H9 (cell line): ENCODE results near the gene MYO1F. TPM values are rescaled to one million over a fixed set of nuclear protein-coding genes. Genes with fewer than 3 reads are reported as not detected.

Experiments
- DNase-seq: peaks from one replicate; pipeline ENCODE4 v3.0.0-alpha.2; 2017
- H2AFZ ChIP-seq: one replicate; pipeline ENCODE4 v1.6.1; 2013; ENCODE audit warnings: mild to moderate bottlenecking, low read length, control low read depth, moderate library complexity
- H2AK5ac ChIP-seq: 2 replicates; pipeline ENCODE4 v1.6.1; 2013; ENCODE audit warnings: low read length, control low read depth, mixed read lengths; ENCODE audit not compliant: insufficient read length
- H2BK120ac ChIP-seq: one replicate; pipeline ENCODE4 v1.6.1; 2013; ENCODE audit warnings: low read depth, mild to moderate bottlenecking, low read length, control low read depth, inconsistent platforms; ENCODE audit not compliant: poor library complexity, severe bottlenecking
- H2BK12ac ChIP-seq: 2 replicates; pipeline ENCODE4 v1.6.1; 2013; ENCODE audit warnings: low read length, control low read depth, mixed read lengths, low read depth; ENCODE audit not compliant: insufficient read length
- H2BK15ac ChIP-seq: 2 replicates; pipeline ENCODE4 v1.6.1; 2013; ENCODE audit warnings: low read depth, low read length, control low read depth
- H2BK20ac ChIP-seq: one replicate; pipeline ENCODE4 v1.6.1; 2013; ENCODE audit warnings: low read depth, mild to moderate bottlenecking, low read length, control low read depth, inconsistent platforms; ENCODE audit not compliant: poor library complexity, severe bottlenecking
- H2BK5ac ChIP-seq: 2 replicates; pipeline ENCODE4 v1.6.1; 2013; ENCODE audit warnings: low read length, control low read depth, mixed read lengths; ENCODE audit not compliant: insufficient read length
- H3K14ac ChIP-seq: 2 replicates; pipeline ENCODE4 v1.6.1; 2013; ENCODE audit warnings: low read length, control low read depth; ENCODE audit not compliant: insufficient read depth
- H3K18ac ChIP-seq: 2 replicates; pipeline ENCODE4 v1.6.1; 2013; ENCODE audit warnings: low read depth, mild to moderate bottlenecking, mixed read lengths, low read length, control low read depth; ENCODE audit not compliant: insufficient read length
- H3K23ac ChIP-seq: 2 replicates; pipeline ENCODE4 v1.6.1; 2013; ENCODE audit warnings: low read length, control low read depth, mixed read lengths, low read depth; ENCODE audit not compliant: insufficient read length
- H3K23me2 ChIP-seq: 2 replicates; pipeline ENCODE4 v1.6.1; 2013; ENCODE audit warnings: low read depth, mild to moderate bottlenecking, mixed read lengths, low read length, control low read depth; ENCODE audit not compliant: insufficient read length, poor library complexity, severe bottlenecking
- H3K27ac ChIP-seq: 2 replicates; pipeline ENCODE4 v1.5.1; 2013; ENCODE audit warnings: low read length, control low read depth, mixed read lengths, low read depth; ENCODE audit not compliant: insufficient read length
- H3K27me3 ChIP-seq: 2 replicates; pipeline ENCODE4 v1.6.1; 2013; ENCODE audit warnings: low read length, control low read depth, inconsistent platforms; ENCODE audit not compliant: insufficient read depth
- H3K4ac ChIP-seq: 2 replicates; pipeline ENCODE4 v1.6.1; 2013; ENCODE audit warnings: low read depth, mild to moderate bottlenecking, control low read depth, inconsistent platforms, low read length, moderate library complexity
- H3K4me1 ChIP-seq: 2 replicates; pipeline ENCODE4 v1.6.1; 2013; ENCODE audit warnings: low read length, control low read depth, inconsistent platforms; ENCODE audit not compliant: insufficient read depth
- H3K4me2 ChIP-seq: 2 replicates; pipeline ENCODE4 v1.6.1; 2013; ENCODE audit warnings: low read length, control low read depth, mixed read lengths; ENCODE audit not compliant: insufficient read length, insufficient read depth
- H3K56ac ChIP-seq: 2 replicates; pipeline ENCODE4 v1.6.1; 2013; ENCODE audit warnings: low read depth, mild to moderate bottlenecking, mixed read lengths, low read length, control low read depth; ENCODE audit not compliant: insufficient read length
- H3K79me1 ChIP-seq: 2 replicates; pipeline ENCODE4 v1.6.1; 2013; ENCODE audit warnings: low read depth, mild to moderate bottlenecking, moderate library complexity, low read length, control low read depth, inconsistent platforms; ENCODE audit not compliant: insufficient read depth, poor library complexity, severe bottlenecking
- H3K79me2 ChIP-seq: 2 replicates; pipeline ENCODE4 v1.6.1; 2013; ENCODE audit warnings: low read length, control low read depth, inconsistent platforms; ENCODE audit not compliant: insufficient read depth
- H3K9ac ChIP-seq: 2 replicates; pipeline ENCODE4 v1.6.1; 2013; ENCODE audit warnings: low read length, control low read depth, mixed read lengths; ENCODE audit not compliant: insufficient read length; ENCODE audit errors: extremely low read depth
- H3K9me3 ChIP-seq: one replicate; pipeline ENCODE4 v1.6.1; 2013; ENCODE audit warnings: low read depth, low read length, inconsistent platforms; ENCODE audit not compliant: control insufficient read depth
- H3T11ph ChIP-seq: one replicate; pipeline ENCODE4 v1.6.1; 2013; ENCODE audit warnings: mild to moderate bottlenecking, low read length, control low read depth, inconsistent platforms
- H4K20me1 ChIP-seq: one replicate; pipeline ENCODE4 v1.6.1; 2013; ENCODE audit not compliant: control insufficient read depth, insufficient read length, insufficient read depth
- H4K5ac ChIP-seq: 2 replicates; pipeline ENCODE4 v1.6.1; 2013; ENCODE audit warnings: low read depth, mild to moderate bottlenecking, mixed read lengths, low read length, control low read depth; ENCODE audit not compliant: insufficient read length
- H4K8ac ChIP-seq: replicated peaks from 2 replicates; pipeline ENCODE4 v1.6.1; 2013; ENCODE audit warnings: low read length, control low read depth, mixed read lengths, low read depth; ENCODE audit not compliant: insufficient read length
- H4K91ac ChIP-seq: 2 replicates; pipeline ENCODE4 v1.6.1; 2013; ENCODE audit warnings: low read depth, mild to moderate bottlenecking, moderate library complexity, mixed read lengths, low read length, control low read depth; ENCODE audit not compliant: insufficient read length
- H3K27ac Mint-ChIP-seq, 3 experiments: 2 replicates in 2 of 3; 3 replicates in 1 of 3; pipeline ENCODE4 v1.8.0; 2020 to 2021; ENCODE audit warnings: mixed read lengths in 3 of 3, mild to moderate bottlenecking in 1 of 3, moderate library complexity in 1 of 3
- H3K27me3 Mint-ChIP-seq: 2 replicates; pipeline ENCODE4 v1.8.0; 2021; ENCODE audit warnings: low read depth, mild to moderate bottlenecking, moderate library complexity, mixed read lengths
- H3K36me3 Mint-ChIP-seq, 3 experiments: 2 replicates in 2 of 3; 3 replicates in 1 of 3; pipeline ENCODE4 v1.8.0; 2020 to 2021; ENCODE audit warnings: low read depth in 3 of 3, mixed read lengths in 3 of 3; ENCODE audit not compliant: insufficient read depth in 1 of 3
- H3K4me1 Mint-ChIP-seq, 2 experiments: 2 replicates each; pipeline ENCODE4 v1.8.0; 2020; ENCODE audit warnings: mixed read lengths in 2 of 2
- H3K4me3 Mint-ChIP-seq, 2 experiments: 2 replicates in 1 of 2; 3 replicates in 1 of 2; pipeline ENCODE4 v1.8.0; 2020 to 2021; ENCODE audit warnings: mild to moderate bottlenecking in 2 of 2, mixed read lengths in 2 of 2, moderate library complexity in 1 of 2
- H3K9me3 Mint-ChIP-seq, 2 experiments: 2 replicates in 1 of 2; 3 replicates in 1 of 2; pipeline ENCODE4 v1.8.0; 2020; ENCODE audit warnings: mild to moderate bottlenecking in 2 of 2, mixed read lengths in 2 of 2, moderate library complexity in 1 of 2
- WGBS: extraction: QIAGEN DNeasy Blood & Tissue Kit; methylation state at CpG from one replicate; pipeline ENCODE4 v1.1.7; 2013; ENCODE audit warnings: missing lambda C conversion rate, low lambda C conversion rate, mixed read lengths; ENCODE audit not compliant: insufficient read length; ENCODE audit errors: extremely low coverage; 5-methylcytosine and 5-hydroxymethylcytosine counted together
- total RNA-seq: library from RNA; stranded (reverse); gene quantifications from 2 replicates; pipeline ENCODE4 v1.2.1, GENCODE V29; 2021
- TF ChIP-seq, protein P1 (sequence below): fragments of 200-600 bp; sonication (generic); conservative IDR thresholded peaks from 3 replicates; pipeline ENCODE4 v1.8.0; 2021; ENCODE audit warnings: antibody characterized with exemption, mild to moderate bottlenecking

Gene MYO1F
- total RNA-seq, 1 experiment from 2014 or later = 1.0 TPM

DNA sequence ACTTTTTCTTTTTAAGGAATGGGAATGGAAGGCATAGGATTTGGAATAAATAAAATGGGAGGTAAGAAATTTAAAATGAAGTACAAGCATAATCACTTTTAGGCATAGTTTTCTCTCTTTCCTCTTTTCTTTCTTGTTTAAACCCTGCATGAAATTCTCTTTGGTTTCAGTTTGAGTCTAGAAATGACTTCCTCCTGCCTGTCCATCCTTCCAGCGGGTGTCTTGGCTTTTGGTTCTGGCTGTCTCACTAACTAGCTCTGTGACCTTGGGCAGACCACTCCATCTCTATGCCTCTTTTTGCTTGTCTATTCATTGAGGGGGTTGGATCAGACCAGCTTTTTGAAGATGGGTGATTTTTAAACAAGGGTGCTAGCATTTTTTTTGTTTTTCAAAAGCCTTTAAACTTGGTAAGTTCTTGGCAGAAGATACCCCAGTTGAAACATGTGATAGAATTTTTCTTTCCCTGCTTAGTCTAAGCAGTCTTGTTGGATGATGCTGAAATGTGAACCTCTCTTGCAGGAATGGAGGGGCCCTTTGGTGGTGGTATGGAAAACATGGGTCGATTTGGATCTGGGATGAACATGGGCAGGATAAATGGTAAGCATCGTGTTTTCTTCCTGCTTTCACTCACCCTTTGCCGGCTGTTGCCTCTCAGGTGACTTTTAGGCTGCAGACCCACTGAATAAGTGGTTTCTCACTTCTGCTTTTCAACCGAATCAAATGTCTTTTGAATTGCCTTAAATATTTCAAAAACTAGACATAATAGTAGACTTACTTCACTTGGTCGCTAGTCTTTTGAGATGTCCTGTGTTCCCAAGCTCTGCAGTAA is 103.4 kb downstream of the MYO1F start:
- H3K56ac ChIP-seq = no peak overlapping the region
- no peak overlapping the region for H2AFZ ChIP-seq
- H3K18ac ChIP-seq = no peak overlapping the region
- no peak overlapping the region for H4K5ac ChIP-seq
- no peak overlapping the region for H2BK120ac ChIP-seq
- H2BK12ac ChIP-seq = no peak overlapping the region
- peaks cover 40% of the 10 kb centered on the region; the same call in 1 of the 2 replicates for H3K79me2 ChIP-seq
- H4K8ac ChIP-seq = no peak overlapping the region
- H3K4ac ChIP-seq = no peak overlapping the region
- no peak overlapping the region for H2BK20ac ChIP-seq
- TF ChIP-seq, protein P1, sequence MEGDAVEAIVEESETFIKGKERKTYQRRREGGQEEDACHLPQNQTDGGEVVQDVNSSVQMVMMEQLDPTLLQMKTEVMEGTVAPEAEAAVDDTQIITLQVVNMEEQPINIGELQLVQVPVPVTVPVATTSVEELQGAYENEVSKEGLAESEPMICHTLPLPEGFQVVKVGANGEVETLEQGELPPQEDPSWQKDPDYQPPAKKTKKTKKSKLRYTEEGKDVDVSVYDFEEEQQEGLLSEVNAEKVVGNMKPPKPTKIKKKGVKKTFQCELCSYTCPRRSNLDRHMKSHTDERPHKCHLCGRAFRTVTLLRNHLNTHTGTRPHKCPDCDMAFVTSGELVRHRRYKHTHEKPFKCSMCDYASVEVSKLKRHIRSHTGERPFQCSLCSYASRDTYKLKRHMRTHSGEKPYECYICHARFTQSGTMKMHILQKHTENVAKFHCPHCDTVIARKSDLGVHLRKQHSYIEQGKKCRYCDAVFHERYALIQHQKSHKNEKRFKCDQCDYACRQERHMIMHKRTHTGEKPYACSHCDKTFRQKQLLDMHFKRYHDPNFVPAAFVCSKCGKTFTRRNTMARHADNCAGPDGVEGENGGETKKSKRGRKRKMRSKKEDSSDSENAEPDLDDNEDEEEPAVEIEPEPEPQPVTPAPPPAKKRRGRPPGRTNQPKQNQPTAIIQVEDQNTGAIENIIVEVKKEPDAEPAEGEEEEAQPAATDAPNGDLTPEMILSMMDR = no peak
- no peaks in the 10 kb centered on the region for H3K4me1 ChIP-seq
- Mint-ChIP-seq H3K9me3 (no peaks in the 10 kb centered on the region), H3K27me3 (no peaks in the 10 kb centered on the region; the same call in 1 of the 2 replicates), H3K4me1 (0 out of 4 replicates have a peak, but pooled peaks cover 0 to 6% of the 10 kb centered on the region in 2 experiments), H3K27ac (peak overlapping the region; percentile 14 to 45 (median 27); a peak in 3 of 7 replicates), H3K36me3 (peaks cover 70 to 93% (median 93%) of the 10 kb centered on the region in 3 experiments), H3K4me3 (no peak overlapping the region)
- no peaks in the 10 kb centered on the region for H3K9me3 ChIP-seq
- H2BK5ac ChIP-seq = no peak overlapping the region
- no peak overlapping the region for H3K9ac ChIP-seq
- H2BK15ac ChIP-seq = no peak overlapping the region
- H2AK5ac ChIP-seq = no peak overlapping the region
- no peak overlapping the region for H3K23ac ChIP-seq
- H3K4me2 ChIP-seq = no peak overlapping the region
- H3K27ac ChIP-seq = no peak overlapping the region
- WGBS = no CpG with 5 or more reads among the region's 6 CpGs
- no peaks in the 10 kb centered on the region for H4K20me1 ChIP-seq
- H3K79me1 ChIP-seq = peaks cover 5% of the 10 kb centered on the region
- no peak overlapping the region for H3K14ac ChIP-seq
- H3K27me3 ChIP-seq = no peaks in the 10 kb centered on the region
- DNase-seq = no peak
- H3T11ph ChIP-seq = no peak overlapping the region
- no peaks in the 10 kb centered on the region for H3K23me2 ChIP-seq
- no peak overlapping the region for H4K91ac ChIP-seq

Other genes with a start within 250 kb of the MYO1F start
- 5.3 and 7.7 TPM in 2 replicates for gene KANK3, start 234.2 kb downstream of the MYO1F start, total RNA-seq
- gene ANGPTL4, start 213.3 kb downstream of the MYO1F start, total RNA-seq = 1.9 and 2.5 TPM in 2 replicates
- 106 and 107 TPM in 2 replicates for gene RAB11B, start 187.1 kb downstream of the MYO1F start, total RNA-seq
- 23.1 and 27.5 TPM in 2 replicates for gene MARCHF2, start 164.1 kb downstream of the MYO1F start, total RNA-seq
- gene HNRNPM, start 132.5 kb downstream of the MYO1F start, total RNA-seq = 458 and 468 TPM in 2 replicates
- 0.44 TPM in 2 replicates for gene PRAM1, start 74.8 kb downstream of the MYO1F start, total RNA-seq
- 29.3 and 38.1 TPM in 2 replicates for gene ZNF414, start 63.3 kb downstream of the MYO1F start, total RNA-seq
- 25.6 and 26.5 TPM in 2 replicates for gene ADAMTS10, start 33.3 kb upstream of the MYO1F start, total RNA-seq
- not detected in 2 replicates for gene NFILZ, start 53.2 kb upstream of the MYO1F start, total RNA-seq
- not detected in 2 replicates for gene ACTL9, start 121.4 kb upstream of the MYO1F start, total RNA-seq
- not detected in 2 replicates for gene OR2Z1, start 144.2 kb upstream of the MYO1F start, total RNA-seq